Left renal cortex interstitium (tissue), 4 donors: ENCODE data around the gene HOATZ. TPM values are rescaled to one million over a fixed set of nuclear protein-coding genes. Genes with fewer than 3 reads are reported as not detected.
A peak's percentile ranks its signal among the peaks of the same experiment; 100 is the strongest.

ENCODE experiments used
- DNase-seq, 4 donors: peaks; one replicate each; pipeline ENCODE4 v3.0.0-alpha.2; 2013; ENCODE audit warnings: low read depth in 4 of 4, low spot score in 2 of 4, missing footprints in 1 of 4
- polyA plus RNA-seq, 4 donors: library from polyadenylated mRNA; unstranded; fragments of 120-200 nt; gene quantifications; one replicate each; pipeline ENCODE4 v1.2.1, GENCODE V29; 2013; ENCODE audit not compliant: insufficient read length in 4 of 4

HOATZ gene
- polyA plus RNA-seq, result under 1 TPM; 0.17 to 0.34 (median 0.24) TPM

- DNase-seq, result no peak
These were observed at the start of gene HOATZ for GRCh38 chr11:111514216-111515031. Gene HOATZ, plus strand, starts transcription at chr11:111514778. Its CDS starts 7 bp downstream, at chr11:111514785.

- no peak for DNase-seq
These were observed 49.2 kb upstream of the HOATZ start for GRCh38 chr11:111465400-111465799.

- DNase-seq, result no peak
These were observed 48.0 kb upstream of the HOATZ start for GRCh38 chr11:111466615-111467014.

GRCh38 chr11:111469200-111469599 lies 45.4 kb upstream of the HOATZ start:
- DNase-seq, result no peak

- no peak for DNase-seq
These were observed 42.4 kb upstream of the HOATZ start for GRCh38 chr11:111472228-111472627.

- no peak for DNase-seq
These were observed 40.1 kb upstream of the HOATZ start for GRCh38 chr11:111474432-111474831.

- DNase-seq, result no peak
These were observed 38.2 kb upstream of the HOATZ start for GRCh38 chr11:111476366-111476765.

- DNase-seq, result no peak
These were observed 37.6 kb upstream of the HOATZ start for GRCh38 chr11:111476956-111477355.

- no peak for DNase-seq
These were observed 36.7 kb upstream of the HOATZ start for GRCh38 chr11:111477898-111478297.

GRCh38 chr11:111479666-111480065 lies 34.9 kb upstream of the HOATZ start:
- no peak for DNase-seq

GRCh38 chr11:111483431-111483830 lies 31.1 kb upstream of the HOATZ start:
- DNase-seq, result no peak

- DNase-seq, result no peak
These were observed 24.1 kb upstream of the HOATZ start for GRCh38 chr11:111490496-111490895.

GRCh38 chr11:111494040-111494439 lies 20.5 kb upstream of the HOATZ start:
- DNase-seq, result no peak

- no peak for DNase-seq
These were observed 15.1 kb upstream of the HOATZ start for GRCh38 chr11:111499483-111499882.

GRCh38 chr11:111500481-111500880 lies 14.1 kb upstream of the HOATZ start:
- no peak for DNase-seq

- DNase-seq, result no peak
These were observed 12.0 kb upstream of the HOATZ start for GRCh38 chr11:111502611-111503010.

- DNase-seq, result no peak
These were observed 4.3 kb upstream of the HOATZ start for GRCh38 chr11:111510311-111510710.

GRCh38 chr11:111512296-111513239 lies 2.0 kb upstream of the HOATZ start, which contains the start of gene BTG4:
Gene BTG4, minus strand, starts transcription at chr11:111512386. Its CDS starts 13,610 bp downstream, at chr11:111498776.
- no peak for DNase-seq

- peak in 1 of 4 donors; percentile 15 for DNase-seq
These were observed 1.4 kb upstream of the HOATZ start for GRCh38 chr11:111513240-111513605.

- DNase-seq, result no peak
These were observed 1.0 kb downstream of the HOATZ start for GRCh38 chr11:111515591-111515990.

- DNase-seq, result no peak
These were observed 4.1 kb downstream of the HOATZ start for GRCh38 chr11:111518668-111519067.
